ENCODE results near the gene POC1A.
"Not testable (repeated sequence)": the region's sequence is repeated elsewhere in the genome, so short reads cannot be mapped to it uniquely, and the experiment has no call there.

POC1A gene

GRCh38 chr3:52061121-52061910 lies 92.9 kb downstream of the POC1A start:
- no peak for DNase-seq

GRCh38 chr3:52059781-52060180 lies 94.4 kb downstream of the POC1A start:
- DNase-seq, result no peak

GRCh38 chr3:52057812-52058495 lies 96.3 kb downstream of the POC1A start:
- DNase-seq, result no peak

GRCh38 chr3:52056968-52057811 lies 97.0 kb downstream of the POC1A start:
- peak; percentile 96 for DNase-seq

- peak; percentile 21 for DNase-seq
These were observed 97.7 kb downstream of the POC1A start, which contains the start of gene DUSP7 for GRCh38 chr3:52056521-52056967. TSS of gene DUSP7 (minus strand) at chr3:52056571. CDS start at chr3:52056366, 205 bp downstream.

GRCh38 chr3:52055537-52056351 lies 98.5 kb downstream of the POC1A start:
- DNase-seq, result no peak

- no peak for DNase-seq
These were observed 99.3 kb downstream of the POC1A start for GRCh38 chr3:52054661-52055511.

- DNase-seq, result no peak
These were observed 100.6 kb downstream of the POC1A start for GRCh38 chr3:52053307-52054304.

- DNase-seq, result peak; percentile 77
These were observed 101.4 kb downstream of the POC1A start for GRCh38 chr3:52052831-52053306.

GRCh38 chr3:52051444-52051843 lies 102.8 kb downstream of the POC1A start:
- no peak for DNase-seq

- no peak for DNase-seq
These were observed 103.7 kb downstream of the POC1A start for GRCh38 chr3:52050571-52050970.

- no peak for DNase-seq
These were observed 104.7 kb downstream of the POC1A start for GRCh38 chr3:52049503-52049902.

- DNase-seq, result no peak
These were observed 106.8 kb downstream of the POC1A start for GRCh38 chr3:52047295-52047960.

- DNase-seq, result no peak
These were observed 107.4 kb downstream of the POC1A start for GRCh38 chr3:52046902-52047239.

GRCh38 chr3:52046186-52046901 lies 107.9 kb downstream of the POC1A start:
- no peak for DNase-seq

- no peak for DNase-seq
These were observed 109.2 kb downstream of the POC1A start for GRCh38 chr3:52044869-52045619.

- DNase-seq, result no peak
These were observed 110.5 kb downstream of the POC1A start for GRCh38 chr3:52043750-52044149.

- not testable (repeated sequence) for DNase-seq
These were observed 111.2 kb downstream of the POC1A start for GRCh38 chr3:52043039-52043438.

Measured in GF-D8 (cell line).